Stimulated activated effector memory CD8-positive, alpha-beta T cell treated with anti-CD3 and anti-CD28 coated beads, Interleukin-12 subunit alpha, Interleukin-12 subunit beta, amount 100 ng/mL, for 72 hours (primary cell): ENCODE data around the gene NBPF15.
"Not testable (repeated sequence)": the region's sequence is repeated elsewhere in the genome, so short reads cannot be mapped to it uniquely, and the experiment has no call there.

ENCODE experiments used
- ATAC-seq: fragments of 150-1000 bp; cut with Tn5 transposase; 2 replicates; pipeline ENCODE4 v1.10.0; 2021
- DNase-seq, 2 donors: peaks; one replicate each; pipeline ENCODE4 v3.0.0; 2021 to 2022; ENCODE audit warnings: low spot score in 2 of 2
- H3K27ac Mint-ChIP-seq: one replicate; pipeline ENCODE4 v1.8.0; 2022; ENCODE audit warnings: mild to moderate bottlenecking, mixed read lengths
- H3K36me3 Mint-ChIP-seq: one replicate; pipeline ENCODE4 v1.8.0; 2022; ENCODE audit warnings: mild to moderate bottlenecking, mixed read lengths
- H3K4me1 Mint-ChIP-seq: one replicate; pipeline ENCODE4 v1.8.0; 2022; ENCODE audit warnings: mixed read lengths
- H3K4me3 Mint-ChIP-seq: one replicate; pipeline ENCODE4 v1.8.0; 2022; ENCODE audit warnings: mild to moderate bottlenecking, mixed read lengths
- H3K9me3 Mint-ChIP-seq: one replicate; pipeline ENCODE4 v1.8.0; 2022; ENCODE audit warnings: mixed read lengths

Gene NBPF15

DNA sequence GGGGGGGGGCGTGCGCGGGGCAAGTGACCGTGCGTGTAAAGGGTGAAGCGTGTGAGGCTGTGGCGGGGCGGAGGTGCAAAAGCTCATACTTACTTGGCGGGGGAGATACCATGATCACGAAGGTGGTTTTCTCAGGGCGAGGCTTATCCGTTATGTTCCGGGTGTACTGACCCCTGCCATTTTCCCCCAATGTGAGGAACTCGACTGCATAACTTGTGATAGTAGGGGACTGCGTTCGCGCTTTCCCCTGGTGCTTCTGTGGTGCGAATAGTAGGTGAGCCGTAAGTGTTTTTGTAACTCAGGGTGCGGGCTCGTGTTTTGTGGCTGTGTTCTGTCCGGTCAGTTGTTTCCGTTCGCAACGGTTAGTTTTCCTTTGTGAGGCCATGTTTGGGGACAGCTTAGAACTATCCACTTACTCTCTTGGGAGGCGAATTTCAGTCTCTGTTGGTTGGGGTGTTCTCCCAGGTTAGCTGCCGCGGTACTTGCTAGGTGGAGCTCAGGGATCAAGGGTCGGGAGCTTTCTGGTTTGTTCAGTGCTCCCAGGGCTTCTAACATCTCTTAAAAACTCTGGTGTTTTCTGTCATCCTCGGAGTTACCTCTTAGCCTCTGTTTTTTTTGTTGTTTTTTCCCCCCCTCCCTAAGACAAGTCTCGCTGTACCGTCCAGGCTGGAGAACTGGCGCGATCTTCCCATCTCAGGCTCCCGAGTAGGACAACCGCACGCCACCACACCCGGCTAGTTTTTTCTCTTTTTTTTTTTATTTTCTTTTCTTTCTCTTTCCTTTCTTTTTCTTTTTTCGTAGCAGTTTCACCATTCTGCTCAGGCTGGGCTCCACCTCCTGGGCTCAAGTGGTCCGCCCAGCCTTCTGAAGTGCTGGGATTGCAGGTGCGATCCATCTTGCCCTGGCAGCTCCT is 48.7 kb downstream of the NBPF15 start:
- ATAC-seq, result peak; percentile 90
- H3K36me3 Mint-ChIP-seq, result peaks cover 18% of the 10 kb centered on the region
- not testable (repeated sequence) for H3K9me3 Mint-ChIP-seq
- peak; percentile 68 to 95 for DNase-seq
- peak overlapping the region; percentile 89 for H3K4me3 Mint-ChIP-seq
- peaks cover 18% of the 10 kb centered on the region for H3K4me1 Mint-ChIP-seq
- peak overlapping the region; percentile 100 for H3K27ac Mint-ChIP-seq

- not testable (repeated sequence) for H3K9me3 Mint-ChIP-seq
- peak; percentile 57 for ATAC-seq
- Mint-ChIP-seq H3K4me1 (peaks cover 18% of the 10 kb centered on the region), H3K36me3 (peaks cover 18% of the 10 kb centered on the region), H3K27ac (peak overlapping the region; percentile 100), H3K4me3 (peak overlapping the region; percentile 89)
- DNase-seq, result peak; percentile 53 to 84
Measured at GRCh38 chr1:144412068-144412471, 49.4 kb downstream of the NBPF15 start.

GRCh38 chr1:144402807-144403206 is 58.7 kb downstream of the NBPF15 start:
- ATAC-seq, result peak; percentile 92
- not testable (repeated sequence) for H3K9me3 Mint-ChIP-seq

GRCh38 chr1:144371651-144372050 is 89.8 kb downstream of the NBPF15 start:
- H3K4me1 Mint-ChIP-seq, ATAC-seq, H3K36me3 Mint-ChIP-seq, DNase-seq, H3K9me3 Mint-ChIP-seq, H3K27ac Mint-ChIP-seq, H3K4me3 Mint-ChIP-seq: not testable (repeated sequence)

More at GRCh38 chr1:144402807-144403206, 58.7 kb downstream of the NBPF15 start:
- not testable (repeated sequence) for H3K27ac Mint-ChIP-seq, H3K4me3 Mint-ChIP-seq, DNase-seq, H3K36me3 Mint-ChIP-seq, H3K4me1 Mint-ChIP-seq
